ENCODE data around the gene FARP1.

GRCh38 chr13:98273824-98274742, 131.2 kb downstream of the FARP1 start:
- TF ChIP-seq POLR2A (IDR thresholded peaks at IDR 0.05; ENCODE audit: low read depth) (no peak), EP300 (IDR thresholded peaks at IDR 0.05) (no peak), POLR2AphosphoS5 (IDR thresholded peaks at IDR 0.05) (no peak)
- TF ChIP-seq, protein P1, sequence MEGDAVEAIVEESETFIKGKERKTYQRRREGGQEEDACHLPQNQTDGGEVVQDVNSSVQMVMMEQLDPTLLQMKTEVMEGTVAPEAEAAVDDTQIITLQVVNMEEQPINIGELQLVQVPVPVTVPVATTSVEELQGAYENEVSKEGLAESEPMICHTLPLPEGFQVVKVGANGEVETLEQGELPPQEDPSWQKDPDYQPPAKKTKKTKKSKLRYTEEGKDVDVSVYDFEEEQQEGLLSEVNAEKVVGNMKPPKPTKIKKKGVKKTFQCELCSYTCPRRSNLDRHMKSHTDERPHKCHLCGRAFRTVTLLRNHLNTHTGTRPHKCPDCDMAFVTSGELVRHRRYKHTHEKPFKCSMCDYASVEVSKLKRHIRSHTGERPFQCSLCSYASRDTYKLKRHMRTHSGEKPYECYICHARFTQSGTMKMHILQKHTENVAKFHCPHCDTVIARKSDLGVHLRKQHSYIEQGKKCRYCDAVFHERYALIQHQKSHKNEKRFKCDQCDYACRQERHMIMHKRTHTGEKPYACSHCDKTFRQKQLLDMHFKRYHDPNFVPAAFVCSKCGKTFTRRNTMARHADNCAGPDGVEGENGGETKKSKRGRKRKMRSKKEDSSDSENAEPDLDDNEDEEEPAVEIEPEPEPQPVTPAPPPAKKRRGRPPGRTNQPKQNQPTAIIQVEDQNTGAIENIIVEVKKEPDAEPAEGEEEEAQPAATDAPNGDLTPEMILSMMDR (IDR thresholded peaks at IDR 0.05), result no peak

Data from esophagus muscularis mucosa (tissue), 4 donors.